ENCODE data around the gene FGF10. TPM values are rescaled to one million over a fixed set of nuclear protein-coding genes. Genes with fewer than 3 reads are reported as not detected.

Gene FGF10
- not detected for total RNA-seq

GRCh38 chr5:44389090-44389822 lies at the start of gene FGF10:
TSS of gene FGF10 (minus strand) at chr5:44389420. CDS start at chr5:44388682, 738 bp downstream.
- ChIA-PET CTCF (no interaction called here), POLR2A (no interaction called here)

- ChIA-PET POLR2A (no interaction called here), CTCF (no interaction called here)
These were observed 37.7 kb upstream of the FGF10 start for GRCh38 chr5:44426944-44427343.

DNA sequence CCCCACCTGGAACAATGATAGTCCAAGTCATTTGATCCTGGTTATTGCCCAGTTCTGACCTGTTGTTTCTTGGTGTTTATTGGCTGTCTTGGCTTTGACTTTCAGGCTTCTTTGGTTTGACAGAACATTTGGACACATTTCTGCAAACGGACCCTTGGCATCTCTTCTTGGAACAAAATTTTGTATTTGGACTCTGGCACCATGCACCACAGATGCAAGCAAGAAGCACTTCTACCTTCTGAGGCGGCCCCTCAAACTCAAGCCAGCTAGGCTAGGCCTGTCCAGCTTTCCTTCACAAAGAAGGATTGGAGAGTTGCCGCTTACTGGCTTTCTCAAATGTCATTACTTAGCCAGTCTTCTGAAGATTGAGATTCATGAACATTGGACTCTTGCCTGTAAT lies 23.1 kb upstream of the FGF10 start:
- ChIA-PET CTCF (no interaction called here), POLR2A (no interaction called here)

DNA sequence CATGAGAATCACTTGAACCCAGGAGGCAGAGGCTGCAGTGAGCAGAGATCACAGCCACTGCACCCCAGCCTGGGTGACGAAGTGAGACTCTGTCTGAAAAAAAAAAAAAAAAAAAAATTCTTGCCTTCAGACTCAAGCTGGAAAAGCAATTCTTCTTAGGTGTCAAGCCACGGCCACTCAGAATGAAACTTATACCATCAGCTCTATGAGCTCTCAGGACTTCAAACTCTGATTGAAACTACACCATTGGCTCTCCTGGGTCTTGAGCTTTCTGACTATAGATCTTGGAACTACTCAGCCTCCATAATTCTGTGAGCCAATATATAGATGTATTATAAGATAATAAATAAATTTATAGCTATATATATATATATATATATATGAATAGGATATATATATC lies 12.9 kb upstream of the FGF10 start:
- ChIA-PET POLR2A (no interaction called here), CTCF (no interaction called here)

DNA sequence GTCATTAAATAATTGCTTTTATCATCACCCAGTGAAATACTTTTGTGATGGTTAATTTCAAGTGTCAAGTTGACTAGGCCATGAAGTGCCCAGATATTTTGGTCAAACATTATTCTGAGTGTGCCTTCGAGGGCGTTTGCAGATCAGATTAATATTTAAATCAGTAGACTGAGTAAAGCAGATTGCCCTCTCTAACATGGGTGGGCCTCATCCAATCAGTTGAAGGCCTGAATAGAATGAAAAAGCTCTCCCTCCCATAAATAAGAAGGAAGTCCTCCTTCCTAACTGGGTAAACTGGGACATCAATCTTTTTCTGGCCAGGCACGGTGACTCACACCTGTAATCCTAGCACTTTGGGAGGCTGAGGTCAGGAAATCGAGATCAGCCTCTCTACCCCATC lies 12.4 kb upstream of the FGF10 start:
- ChIA-PET POLR2A (no interaction called here), CTCF (no interaction called here)

DNA sequence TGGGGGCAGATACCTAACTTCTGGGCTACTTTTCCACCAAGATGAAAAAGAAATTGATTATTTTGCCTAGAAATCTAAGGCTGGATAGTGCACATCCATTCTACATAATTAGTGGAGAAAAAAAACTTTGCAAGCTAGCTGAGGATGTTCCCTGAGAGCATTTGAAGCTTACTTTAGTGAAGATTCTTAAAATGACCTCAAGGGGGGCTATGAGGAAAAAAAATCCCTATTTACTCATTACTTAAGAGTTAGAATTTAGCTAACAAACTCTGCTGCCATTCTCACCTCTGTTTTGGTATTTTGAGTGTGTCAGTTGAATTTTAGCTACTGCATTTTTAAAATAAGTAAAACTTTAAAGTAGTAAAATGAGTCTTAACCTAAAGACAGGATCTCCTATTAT lies 9.2 kb upstream of the FGF10 start:
- ChIA-PET CTCF (no interaction called here), POLR2A (no interaction called here)

DNA sequence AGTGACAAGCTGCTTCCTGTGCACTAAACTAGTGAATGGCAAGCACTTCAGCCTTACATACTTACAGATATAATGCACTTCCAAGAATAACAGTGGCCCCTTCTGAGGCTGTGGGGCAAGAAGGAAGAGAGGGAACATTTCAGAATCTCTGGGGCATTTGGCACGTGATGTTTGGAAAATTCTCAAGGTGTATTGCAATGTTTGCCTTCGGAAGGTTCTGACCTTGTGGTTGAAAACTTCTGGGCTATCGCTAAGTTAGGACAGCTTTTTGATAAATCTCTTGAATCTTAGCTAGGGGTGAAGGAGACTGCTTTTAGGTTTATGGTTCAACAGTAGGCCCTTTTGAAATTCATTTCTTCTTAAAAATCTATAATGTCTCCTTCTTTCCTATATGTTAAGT lies 7.1 kb upstream of the FGF10 start:
- ChIA-PET CTCF (no interaction called here), POLR2A (no interaction called here)

DNA sequence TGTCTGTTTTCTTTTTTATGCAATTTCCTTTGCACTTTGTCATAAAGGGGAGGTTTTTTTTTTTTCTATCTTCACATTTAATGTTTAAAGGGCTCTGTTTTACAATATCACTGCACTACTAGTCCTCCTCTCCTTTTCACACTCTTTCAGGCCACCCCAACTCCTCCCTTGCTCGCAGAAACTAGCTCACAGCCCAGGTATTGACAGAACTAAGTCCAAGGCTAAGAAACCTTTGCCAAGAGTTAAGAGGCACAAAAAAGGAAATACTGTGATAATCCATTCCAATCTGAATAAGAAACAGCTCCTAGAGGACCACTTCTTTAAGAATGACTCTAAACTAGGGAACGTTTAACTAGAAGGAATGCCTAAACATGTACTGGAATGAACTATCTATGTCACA lies 1.1 kb upstream of the FGF10 start:
- CTCF ChIA-PET = no interaction called here

GRCh38 chr5:44389823-44390143 lies 563 bp upstream of the FGF10 start:
- ChIA-PET POLR2A (no interaction called here), CTCF (no interaction called here)

More for the DNA sequence above, 1.1 kb upstream of the FGF10 start:
- POLR2A ChIA-PET = no interaction called here

DNA sequence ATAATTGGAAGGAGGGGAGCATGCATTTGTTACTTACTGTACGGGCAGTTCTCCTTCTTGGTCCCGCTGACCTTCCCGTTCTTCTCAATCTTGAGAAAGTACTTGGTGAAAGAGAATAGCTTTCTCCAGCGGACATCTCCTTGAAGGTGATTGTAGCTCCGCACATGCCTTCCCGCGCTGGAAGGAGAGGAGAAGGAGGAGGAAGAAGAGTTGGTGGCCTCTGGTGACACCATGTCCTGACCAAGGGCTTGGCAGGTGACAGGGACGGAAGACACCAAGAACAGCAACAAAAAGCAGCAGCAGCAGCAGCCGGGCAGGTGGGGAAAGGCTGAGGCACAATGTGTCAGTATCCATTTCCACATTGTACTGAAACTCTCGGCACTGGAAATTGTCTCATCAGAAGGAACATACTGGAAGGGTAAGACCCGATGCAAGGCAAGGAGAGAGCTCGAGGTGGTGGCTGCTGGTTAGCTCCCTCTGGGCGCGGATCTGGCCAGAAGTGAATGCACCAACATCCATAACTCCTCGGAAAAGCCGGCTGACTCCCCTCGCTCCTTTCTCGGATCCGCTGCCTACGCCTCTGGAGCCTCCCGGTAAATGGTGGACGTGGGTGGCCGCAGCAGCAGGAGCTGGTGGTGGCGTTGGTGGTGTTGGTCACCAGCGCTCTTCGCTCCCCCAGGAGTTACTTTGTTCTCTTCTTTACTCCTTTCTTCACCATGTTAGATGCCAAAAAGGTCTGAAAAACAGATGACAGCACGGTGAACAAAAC lies 715 bp downstream of the FGF10 start:
- ChIA-PET CTCF (no interaction called here), POLR2A (no interaction called here)

GRCh38 chr5:44387921-44388320 lies 1.3 kb downstream of the FGF10 start:
- CTCF ChIA-PET = no interaction called here
- POLR2A ChIA-PET = no interaction called here

- ChIA-PET POLR2A (no interaction called here), CTCF (no interaction called here)
These were observed 1.8 kb downstream of the FGF10 start for GRCh38 chr5:44387406-44387805.

- ChIA-PET CTCF (interaction anchor here (0.9 kb wide), 1 partner anchor 244 kb away, joined by 3 read pairs; no protein-coding TSS in a partner anchor), POLR2A (no interaction called here)
These were observed 3.8 kb downstream of the FGF10 start for GRCh38 chr5:44385291-44385900.

DNA sequence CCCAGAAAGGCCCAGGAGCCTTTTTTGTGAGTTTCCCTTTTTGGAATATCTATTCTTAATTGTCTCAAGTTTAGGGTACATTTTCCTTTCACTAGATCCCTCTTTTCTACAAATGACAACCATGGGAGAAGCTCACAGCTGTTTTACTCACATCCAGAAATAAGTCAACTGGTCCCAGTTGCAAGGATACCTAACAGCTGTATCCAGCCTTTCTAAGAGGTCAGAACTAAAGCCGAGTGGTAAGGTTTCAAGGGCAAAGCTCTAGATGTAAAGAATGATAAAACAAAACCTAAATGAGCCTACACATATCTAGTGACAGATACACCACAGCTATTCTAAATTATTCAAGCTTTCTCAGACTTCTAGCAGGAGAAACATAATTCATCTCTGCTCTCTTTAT lies 4.4 kb downstream of the FGF10 start:
- ChIA-PET POLR2A (no interaction called here), CTCF (interaction anchor here (0.9 kb wide), 1 partner anchor 244 kb away, joined by 3 read pairs; no protein-coding TSS in a partner anchor)

DNA sequence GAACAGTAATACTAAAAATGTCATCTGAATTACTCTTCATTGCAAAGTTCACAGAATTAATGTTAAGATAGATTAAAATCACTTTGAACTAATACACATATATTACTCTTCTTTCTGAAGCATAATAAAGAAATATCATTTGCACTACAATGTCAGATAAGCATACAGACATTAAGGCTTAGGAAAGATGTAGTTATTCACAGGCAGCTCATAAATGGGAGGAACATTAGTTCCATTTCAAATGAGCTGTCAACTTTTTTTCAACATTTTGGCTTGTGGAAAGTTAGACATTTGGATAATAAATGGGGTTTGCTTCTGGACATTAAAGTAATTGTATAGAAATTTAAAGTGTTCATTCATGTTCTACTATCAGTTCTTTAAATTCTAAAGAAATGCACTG lies 6.3 kb downstream of the FGF10 start:
- ChIA-PET CTCF (no interaction called here), POLR2A (no interaction called here)

DNA sequence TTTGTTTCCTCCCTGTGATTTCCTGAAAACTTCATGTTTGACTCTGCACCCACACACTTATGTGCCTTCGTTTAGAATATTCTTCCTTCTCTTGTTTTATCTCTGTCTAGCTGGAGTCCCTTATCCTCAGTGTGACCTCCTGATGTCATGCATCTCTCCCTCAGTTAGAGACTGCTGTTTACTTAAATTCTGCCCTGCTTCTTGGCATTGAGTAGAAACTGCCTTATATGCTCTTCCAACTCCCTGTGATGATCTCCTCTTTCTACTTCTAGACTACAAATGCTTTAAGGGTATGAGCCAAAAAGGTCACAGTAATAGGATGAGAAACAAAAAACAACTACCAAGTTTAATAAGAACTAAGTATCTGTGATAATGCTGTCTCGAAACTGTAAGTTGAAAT lies 12.2 kb downstream of the FGF10 start:
- ChIA-PET POLR2A (no interaction called here), CTCF (no interaction called here)

GRCh38 chr5:44372028-44372427 lies 17.2 kb downstream of the FGF10 start:
- POLR2A ChIA-PET = no interaction called here

DNA sequence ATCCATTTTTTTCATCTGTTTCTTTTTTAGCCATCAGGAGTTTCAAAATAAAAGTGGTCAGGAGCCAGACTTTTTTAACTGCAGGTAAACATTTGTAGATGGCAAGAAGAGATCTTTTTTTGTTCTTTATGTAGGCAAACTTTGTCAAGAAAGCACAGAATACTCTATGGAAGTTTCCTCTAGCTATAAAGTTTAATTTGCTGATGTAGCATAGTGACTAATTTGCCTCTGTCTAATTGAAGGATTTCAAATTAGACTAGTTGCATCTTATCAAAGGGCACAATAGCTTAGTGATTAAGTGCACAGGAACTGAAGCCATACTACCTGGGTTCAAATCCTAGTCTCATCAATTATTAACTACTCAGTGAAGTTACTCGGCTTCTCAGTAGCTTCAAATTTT lies 22.0 kb downstream of the FGF10 start:
- CTCF ChIA-PET = no interaction called here
- POLR2A ChIA-PET = no interaction called here

More at GRCh38 chr5:44372028-44372427, 17.2 kb downstream of the FGF10 start:
- CTCF ChIA-PET = no interaction called here

- POLR2A ChIA-PET = interaction anchor here (0.7 kb wide), 1 partner anchor 1062 kb away, joined by 5 read pairs; no protein-coding TSS in a partner anchor
- CTCF ChIA-PET = no interaction called here
These were observed 23.9 kb downstream of the FGF10 start for GRCh38 chr5:44365345-44365744.

- POLR2A ChIA-PET = no interaction called here
- CTCF ChIA-PET = no interaction called here
These were observed 25.1 kb downstream of the FGF10 start for GRCh38 chr5:44364097-44364496.

DNA sequence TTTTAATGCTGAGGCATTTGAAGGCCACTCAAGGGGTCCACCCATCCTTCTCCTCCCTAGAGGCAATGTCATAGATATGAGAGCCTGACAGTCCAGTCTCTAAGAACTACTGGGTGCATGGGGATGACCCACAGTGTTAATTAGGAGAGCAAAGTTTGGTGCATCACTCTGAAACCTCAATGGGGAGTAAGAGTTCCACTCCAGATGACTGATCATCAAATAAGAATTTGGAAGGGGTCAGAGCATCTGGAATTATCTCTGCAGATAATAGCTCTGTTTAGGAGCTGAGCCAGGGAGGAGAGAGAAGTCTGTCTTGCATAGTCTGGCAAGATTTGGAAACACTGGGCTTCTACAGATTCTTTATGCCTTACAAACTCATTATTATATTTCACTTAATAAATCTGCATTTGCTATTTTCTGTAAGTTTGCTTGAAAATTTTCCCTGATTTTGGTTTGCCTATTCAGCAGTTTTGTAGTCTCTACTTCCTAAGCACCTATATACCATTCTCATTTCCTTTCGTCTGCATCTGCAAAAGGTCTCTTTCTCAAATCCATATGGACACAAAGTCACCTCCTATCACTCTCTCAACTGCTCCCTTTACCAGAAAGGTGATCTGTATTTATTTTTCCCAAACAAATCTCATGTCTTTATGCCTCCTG lies 27.7 kb downstream of the FGF10 start:
- ChIA-PET POLR2A (no interaction called here), CTCF (no interaction called here)

Data from activated CD8-positive, alpha-beta memory T cell treated with anti-CD3 and anti-CD28 coated beads for 36 hours (primary cell).